Measurements from ENCODE around the gene WDR46.

- TF ChIP-seq ZNF510 (tag by site-specific recombination; IDR thresholded peaks at IDR 0.05; ENCODE audit: insufficient replicate concordance) (no peak), CTCF (tag by site-specific recombination; IDR thresholded peaks at IDR 0.05) (no peak), KLF10 (tag by site-specific recombination; IDR thresholded peaks at IDR 0.05) (no peak), ZNF239 (tag by site-specific recombination; IDR thresholded peaks at IDR 0.05) (no peak), ATF2 (tag by site-specific recombination; IDR thresholded peaks at IDR 0.05; ENCODE audit: low read depth) (no peak), MEIS1 (CRISPR knock-in tag; IDR thresholded peaks at IDR 0.05; ENCODE audit: borderline replicate concordance) (no peak), ZNF398 (tag by site-specific recombination; IDR thresholded peaks at IDR 0.05) (no peak), ZBTB8A (tag by site-specific recombination; IDR thresholded peaks at IDR 0.05) (no peak), ZNF488 (tag by site-specific recombination; IDR thresholded peaks at IDR 0.05) (no peak)
- TF ChIP-seq, protein P1, sequence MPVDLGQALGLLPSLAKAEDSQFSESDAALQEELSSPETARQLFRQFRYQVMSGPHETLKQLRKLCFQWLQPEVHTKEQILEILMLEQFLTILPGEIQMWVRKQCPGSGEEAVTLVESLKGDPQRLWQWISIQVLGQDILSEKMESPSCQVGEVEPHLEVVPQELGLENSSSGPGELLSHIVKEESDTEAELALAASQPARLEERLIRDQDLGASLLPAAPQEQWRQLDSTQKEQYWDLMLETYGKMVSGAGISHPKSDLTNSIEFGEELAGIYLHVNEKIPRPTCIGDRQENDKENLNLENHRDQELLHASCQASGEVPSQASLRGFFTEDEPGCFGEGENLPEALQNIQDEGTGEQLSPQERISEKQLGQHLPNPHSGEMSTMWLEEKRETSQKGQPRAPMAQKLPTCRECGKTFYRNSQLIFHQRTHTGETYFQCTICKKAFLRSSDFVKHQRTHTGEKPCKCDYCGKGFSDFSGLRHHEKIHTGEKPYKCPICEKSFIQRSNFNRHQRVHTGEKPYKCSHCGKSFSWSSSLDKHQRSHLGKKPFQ (tag by site-specific recombination; IDR thresholded peaks at IDR 0.05), result no peak
- TF ChIP-seq, protein P2, sequence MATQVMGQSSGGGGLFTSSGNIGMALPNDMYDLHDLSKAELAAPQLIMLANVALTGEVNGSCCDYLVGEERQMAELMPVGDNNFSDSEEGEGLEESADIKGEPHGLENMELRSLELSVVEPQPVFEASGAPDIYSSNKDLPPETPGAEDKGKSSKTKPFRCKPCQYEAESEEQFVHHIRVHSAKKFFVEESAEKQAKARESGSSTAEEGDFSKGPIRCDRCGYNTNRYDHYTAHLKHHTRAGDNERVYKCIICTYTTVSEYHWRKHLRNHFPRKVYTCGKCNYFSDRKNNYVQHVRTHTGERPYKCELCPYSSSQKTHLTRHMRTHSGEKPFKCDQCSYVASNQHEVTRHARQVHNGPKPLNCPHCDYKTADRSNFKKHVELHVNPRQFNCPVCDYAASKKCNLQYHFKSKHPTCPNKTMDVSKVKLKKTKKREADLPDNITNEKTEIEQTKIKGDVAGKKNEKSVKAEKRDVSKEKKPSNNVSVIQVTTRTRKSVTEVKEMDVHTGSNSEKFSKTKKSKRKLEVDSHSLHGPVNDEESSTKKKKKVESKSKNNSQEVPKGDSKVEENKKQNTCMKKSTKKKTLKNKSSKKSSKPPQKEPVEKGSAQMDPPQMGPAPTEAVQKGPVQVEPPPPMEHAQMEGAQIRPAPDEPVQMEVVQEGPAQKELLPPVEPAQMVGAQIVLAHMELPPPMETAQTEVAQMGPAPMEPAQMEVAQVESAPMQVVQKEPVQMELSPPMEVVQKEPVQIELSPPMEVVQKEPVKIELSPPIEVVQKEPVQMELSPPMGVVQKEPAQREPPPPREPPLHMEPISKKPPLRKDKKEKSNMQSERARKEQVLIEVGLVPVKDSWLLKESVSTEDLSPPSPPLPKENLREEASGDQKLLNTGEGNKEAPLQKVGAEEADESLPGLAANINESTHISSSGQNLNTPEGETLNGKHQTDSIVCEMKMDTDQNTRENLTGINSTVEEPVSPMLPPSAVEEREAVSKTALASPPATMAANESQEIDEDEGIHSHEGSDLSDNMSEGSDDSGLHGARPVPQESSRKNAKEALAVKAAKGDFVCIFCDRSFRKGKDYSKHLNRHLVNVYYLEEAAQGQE (tag by site-specific recombination; IDR thresholded peaks at IDR 0.05), result no peak
Measured at GRCh38 chr6:33321227-33321626, 32.2 kb upstream of the WDR46 start.

Measured in HEK293 (cell line).